Ishikawa (cell line): ENCODE measurements around the gene NCOA1.

Experiments
- CEBPB ChIP-seq: IDR thresholded peaks from 2 replicates; pipeline ENCODE4 v1.6.1; 2012
- CREB1 ChIP-seq: IDR thresholded peaks from 2 replicates; pipeline ENCODE4 v1.6.1; 2012; ENCODE audit warnings: low read depth
- EGR1 ChIP-seq: IDR thresholded peaks from 2 replicates; pipeline ENCODE4 v1.6.1; 2012
- EP300 ChIP-seq: IDR thresholded peaks from 2 replicates; pipeline ENCODE4 v1.6.1; 2012; ENCODE audit warnings: borderline replicate concordance
- FOXM1 ChIP-seq: IDR thresholded peaks from 2 replicates; pipeline ENCODE4 v1.6.1; 2012; ENCODE audit warnings: low read depth, borderline replicate concordance
- NFIC ChIP-seq: IDR thresholded peaks from 2 replicates; pipeline ENCODE4 v1.6.1; 2012
- RAD21 ChIP-seq: IDR thresholded peaks from 2 replicates; pipeline ENCODE4 v1.6.1; 2012; ENCODE audit warnings: low read depth
- TAF1 ChIP-seq: IDR thresholded peaks from 2 replicates; pipeline ENCODE4 v1.6.1; 2012; ENCODE audit warnings: low read depth, mild to moderate bottlenecking
- TCF12 ChIP-seq: IDR thresholded peaks from 2 replicates; pipeline ENCODE4 v1.6.1; 2012; ENCODE audit warnings: low read depth
- TEAD4 ChIP-seq: IDR thresholded peaks from 2 replicates; pipeline ENCODE4 v1.6.1; 2012
- YY1 ChIP-seq: IDR thresholded peaks from 2 replicates; pipeline ENCODE4 v1.6.1; 2012; ENCODE audit warnings: low read depth
- ZBTB7A ChIP-seq: IDR thresholded peaks from 2 replicates; pipeline ENCODE4 v1.6.1; 2012; ENCODE audit warnings: low read depth
- TF ChIP-seq, protein P1 (sequence below): IDR thresholded peaks from 2 replicates; pipeline ENCODE4 v1.6.1; 2012
- TF ChIP-seq, protein P2 (sequence below): IDR thresholded peaks from 2 replicates; pipeline ENCODE4 v1.6.1; 2012
- TF ChIP-seq, protein P3 (sequence below): IDR thresholded peaks from 2 replicates; pipeline ENCODE4 v1.6.1; 2012; ENCODE audit warnings: low read depth, mild to moderate bottlenecking

NCOA1 gene

DNA sequence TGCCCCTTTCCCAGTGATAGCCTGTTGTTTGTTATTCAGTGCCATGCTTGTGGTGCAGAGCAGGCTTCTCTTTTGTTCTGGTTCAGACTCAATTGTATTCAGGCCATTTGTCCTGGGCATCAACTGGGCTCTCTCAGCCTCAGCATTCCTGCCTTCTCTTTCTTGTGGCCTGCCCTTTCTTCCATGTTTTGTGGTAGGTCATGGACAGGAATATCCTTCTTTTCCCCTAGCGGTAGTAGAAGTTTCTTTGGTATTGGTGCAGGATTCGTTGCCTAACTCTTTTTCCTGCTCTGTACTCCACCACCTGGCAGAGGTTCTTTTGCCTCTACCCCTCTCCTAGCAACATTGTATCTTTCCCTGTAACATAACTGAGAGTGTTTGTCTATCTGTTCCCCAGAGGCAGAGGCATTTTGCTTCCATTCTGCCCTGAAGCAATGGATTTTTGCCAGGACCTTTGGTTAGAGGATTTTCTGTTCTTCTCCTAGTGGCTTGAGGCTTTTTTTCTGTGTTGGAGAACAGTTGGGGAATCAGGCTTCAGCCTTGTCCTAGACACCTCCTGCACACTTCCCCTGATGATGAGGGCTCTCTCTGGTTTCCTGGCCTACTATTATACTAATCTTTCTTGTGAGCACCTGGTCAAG is 68.5 kb downstream of the NCOA1 start:
- TF ChIP-seq TEAD4: no peak
- no peak for TF ChIP-seq TAF1
- TF ChIP-seq EP300: no peak
- TF ChIP-seq NFIC: no peak
- TF ChIP-seq RAD21: no peak
- TF ChIP-seq, protein P1, sequence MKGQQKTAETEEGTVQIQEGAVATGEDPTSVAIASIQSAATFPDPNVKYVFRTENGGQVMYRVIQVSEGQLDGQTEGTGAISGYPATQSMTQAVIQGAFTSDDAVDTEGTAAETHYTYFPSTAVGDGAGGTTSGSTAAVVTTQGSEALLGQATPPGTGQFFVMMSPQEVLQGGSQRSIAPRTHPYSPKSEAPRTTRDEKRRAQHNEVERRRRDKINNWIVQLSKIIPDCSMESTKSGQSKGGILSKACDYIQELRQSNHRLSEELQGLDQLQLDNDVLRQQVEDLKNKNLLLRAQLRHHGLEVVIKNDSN: no peak
- no peak for TF ChIP-seq ZBTB7A
- TF ChIP-seq, protein P2, sequence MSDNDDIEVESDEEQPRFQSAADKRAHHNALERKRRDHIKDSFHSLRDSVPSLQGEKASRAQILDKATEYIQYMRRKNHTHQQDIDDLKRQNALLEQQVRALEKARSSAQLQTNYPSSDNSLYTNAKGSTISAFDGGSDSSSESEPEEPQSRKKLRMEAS: no peak
- no peak for TF ChIP-seq YY1
- no peak for TF ChIP-seq FOXM1
- TF ChIP-seq, protein P3, sequence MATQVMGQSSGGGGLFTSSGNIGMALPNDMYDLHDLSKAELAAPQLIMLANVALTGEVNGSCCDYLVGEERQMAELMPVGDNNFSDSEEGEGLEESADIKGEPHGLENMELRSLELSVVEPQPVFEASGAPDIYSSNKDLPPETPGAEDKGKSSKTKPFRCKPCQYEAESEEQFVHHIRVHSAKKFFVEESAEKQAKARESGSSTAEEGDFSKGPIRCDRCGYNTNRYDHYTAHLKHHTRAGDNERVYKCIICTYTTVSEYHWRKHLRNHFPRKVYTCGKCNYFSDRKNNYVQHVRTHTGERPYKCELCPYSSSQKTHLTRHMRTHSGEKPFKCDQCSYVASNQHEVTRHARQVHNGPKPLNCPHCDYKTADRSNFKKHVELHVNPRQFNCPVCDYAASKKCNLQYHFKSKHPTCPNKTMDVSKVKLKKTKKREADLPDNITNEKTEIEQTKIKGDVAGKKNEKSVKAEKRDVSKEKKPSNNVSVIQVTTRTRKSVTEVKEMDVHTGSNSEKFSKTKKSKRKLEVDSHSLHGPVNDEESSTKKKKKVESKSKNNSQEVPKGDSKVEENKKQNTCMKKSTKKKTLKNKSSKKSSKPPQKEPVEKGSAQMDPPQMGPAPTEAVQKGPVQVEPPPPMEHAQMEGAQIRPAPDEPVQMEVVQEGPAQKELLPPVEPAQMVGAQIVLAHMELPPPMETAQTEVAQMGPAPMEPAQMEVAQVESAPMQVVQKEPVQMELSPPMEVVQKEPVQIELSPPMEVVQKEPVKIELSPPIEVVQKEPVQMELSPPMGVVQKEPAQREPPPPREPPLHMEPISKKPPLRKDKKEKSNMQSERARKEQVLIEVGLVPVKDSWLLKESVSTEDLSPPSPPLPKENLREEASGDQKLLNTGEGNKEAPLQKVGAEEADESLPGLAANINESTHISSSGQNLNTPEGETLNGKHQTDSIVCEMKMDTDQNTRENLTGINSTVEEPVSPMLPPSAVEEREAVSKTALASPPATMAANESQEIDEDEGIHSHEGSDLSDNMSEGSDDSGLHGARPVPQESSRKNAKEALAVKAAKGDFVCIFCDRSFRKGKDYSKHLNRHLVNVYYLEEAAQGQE: no peak
- no peak for TF ChIP-seq EGR1

DNA sequence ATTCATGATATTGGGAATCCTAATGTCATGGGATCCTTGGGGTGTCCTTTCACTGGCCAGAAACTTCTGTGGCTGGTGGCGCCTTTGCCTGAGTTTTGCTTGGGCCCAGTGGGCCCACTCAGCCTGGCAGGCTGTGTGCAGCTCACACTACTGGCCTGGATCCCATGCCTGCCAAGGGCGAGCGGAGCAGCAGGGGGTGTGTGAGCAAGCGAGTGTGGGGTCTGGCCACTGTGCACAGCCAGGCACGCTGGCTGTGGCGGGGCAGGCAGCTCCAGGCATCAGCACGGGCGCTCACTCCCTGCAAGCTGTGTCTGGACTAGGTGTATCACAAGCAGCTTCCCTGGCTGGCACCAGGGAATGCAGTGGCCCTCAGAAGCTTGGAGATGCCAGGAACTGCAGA is 74.5 kb downstream of the NCOA1 start:
- TF ChIP-seq ZBTB7A: no peak
- no peak for TF ChIP-seq YY1
- no peak for TF ChIP-seq CEBPB
- TF ChIP-seq TEAD4: no peak
- TF ChIP-seq, protein P1: no peak
- TF ChIP-seq TCF12: no peak
- TF ChIP-seq RAD21: no peak
- TF ChIP-seq EP300: no peak
- TF ChIP-seq, protein P3: no peak
- no peak for TF ChIP-seq TAF1
- TF ChIP-seq, protein P2: no peak
- no peak for TF ChIP-seq CREB1
- TF ChIP-seq FOXM1: no peak
- TF ChIP-seq EGR1: no peak

DNA sequence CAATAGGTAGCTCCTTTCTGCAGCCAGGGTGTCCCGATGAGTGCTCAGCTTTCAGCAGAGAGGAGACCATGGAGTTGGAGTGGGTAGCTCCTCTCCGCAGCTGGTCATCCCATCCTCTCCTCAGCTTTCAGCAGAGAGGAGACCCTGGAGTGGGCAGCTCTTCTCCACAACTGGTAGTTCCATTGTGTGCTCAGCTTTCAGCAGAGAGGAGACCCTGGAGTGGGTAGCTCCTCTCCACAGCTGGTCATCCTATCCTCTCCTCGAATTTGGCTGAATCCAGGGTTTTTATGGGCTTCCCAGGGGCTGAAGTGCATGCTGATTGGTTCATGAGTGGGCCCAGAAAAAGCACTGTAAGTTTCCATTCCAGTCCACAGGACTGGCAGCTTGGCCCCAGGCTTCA is 75.2 kb downstream of the NCOA1 start:
- TF ChIP-seq NFIC: no peak
- TF ChIP-seq FOXM1: no peak
- TF ChIP-seq, protein P3: no peak
- TF ChIP-seq TAF1: no peak
- no peak for TF ChIP-seq YY1
- no peak for TF ChIP-seq EP300
- no peak for TF ChIP-seq CREB1
- TF ChIP-seq, protein P2: no peak
- no peak for TF ChIP-seq TCF12
- no peak for TF ChIP-seq RAD21
- no peak for TF ChIP-seq CEBPB
- TF ChIP-seq EGR1: no peak
- no peak for TF ChIP-seq ZBTB7A
- TF ChIP-seq, protein P1: no peak

DNA sequence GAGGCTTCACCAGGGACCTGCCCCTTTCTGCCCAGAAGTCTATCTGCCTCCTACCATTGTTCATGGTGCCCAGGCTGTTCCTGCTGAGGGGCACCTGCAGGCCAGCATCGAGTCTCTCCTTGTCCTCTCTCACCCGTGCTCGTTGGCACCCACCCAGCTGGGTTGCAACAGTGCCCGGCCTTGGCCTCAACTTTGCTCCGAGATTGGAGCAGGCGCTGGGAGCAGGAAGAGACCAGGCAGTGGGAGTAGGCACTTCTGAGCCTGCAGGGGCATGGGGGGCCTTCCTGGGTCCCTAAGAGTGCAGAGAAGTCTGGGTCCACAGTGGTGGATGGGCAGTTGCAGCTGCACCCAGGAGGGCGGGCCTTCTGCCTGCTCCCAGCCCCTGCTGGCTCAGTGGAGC is 75.6 kb downstream of the NCOA1 start:
- TF ChIP-seq YY1: no peak
- no peak for TF ChIP-seq CEBPB
- TF ChIP-seq TCF12: no peak
- TF ChIP-seq, protein P1: no peak
- no peak for TF ChIP-seq TAF1
- no peak for TF ChIP-seq EGR1
- TF ChIP-seq TEAD4: no peak
- no peak for TF ChIP-seq NFIC
- no peak for TF ChIP-seq FOXM1
- TF ChIP-seq CREB1: no peak
- no peak for TF ChIP-seq ZBTB7A
- no peak for TF ChIP-seq RAD21
- no peak for TF ChIP-seq EP300
- TF ChIP-seq, protein P2: no peak
- TF ChIP-seq, protein P3: no peak
